Esophagus muscularis mucosa (tissue), 3 donors: Measurements from ENCODE around the gene SDCBP2.

ENCODE experiments used
- POLR2AphosphoS5 ChIP-seq, 2 donors: sonication (generic); formaldehyde crosslinking; IDR thresholded peaks; one replicate each; pipeline ENCODE4 v1.6.1; 2017; ENCODE audit warnings: antibody characterized with exemption in 2 of 2
- TF ChIP-seq, protein P1 (sequence below), 3 experiments: fragments of 200-600 bp in 2 of 3; fragments of 450-650 bp in 1 of 3; sonication (generic) in 2 of 3; IDR thresholded peaks; one replicate each; pipeline ENCODE4 v1.5.1; 2017 to 2019; ENCODE audit warnings: antibody characterized with exemption in 3 of 3, mild to moderate bottlenecking in 2 of 3, moderate library complexity in 1 of 3

DNA sequence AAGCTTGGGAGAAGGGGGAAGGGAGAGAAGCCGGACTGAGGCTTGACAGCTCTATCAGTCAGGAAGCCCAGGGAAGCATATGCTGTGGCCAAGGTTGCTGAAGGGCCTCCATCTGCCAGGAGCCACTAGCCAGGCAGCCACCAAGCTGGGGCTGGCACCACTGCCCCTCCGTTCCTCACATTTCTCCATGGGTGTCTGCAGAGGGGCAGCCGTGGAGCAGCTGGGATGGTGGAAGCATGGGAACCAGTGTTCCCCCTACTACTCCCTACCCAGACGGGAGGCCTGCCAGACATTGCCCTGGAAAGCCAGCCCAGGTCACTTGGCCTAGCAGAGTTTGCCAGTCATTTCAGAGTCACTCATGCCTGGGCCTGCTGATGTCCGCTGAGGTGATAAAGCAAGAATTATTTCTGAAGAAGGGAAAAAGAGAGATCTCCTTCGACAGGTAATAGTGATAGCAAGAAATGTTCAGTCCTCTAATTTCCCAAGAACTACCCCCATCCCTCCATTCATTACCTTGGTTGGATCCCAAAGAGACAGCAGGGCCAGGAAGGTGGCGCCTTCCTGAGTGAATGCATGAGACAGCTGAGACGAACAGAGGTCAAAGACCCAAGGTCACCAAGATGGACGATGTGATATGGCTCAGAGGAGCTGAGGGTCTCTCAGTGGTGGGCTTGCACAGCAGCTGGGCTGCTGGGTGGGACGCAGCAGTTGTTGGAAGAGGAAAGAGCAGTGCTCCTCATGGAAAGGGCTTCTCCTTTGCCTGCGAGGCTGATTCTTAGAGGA is 41.0 kb downstream of the SDCBP2 start:
- no peak for TF ChIP-seq POLR2AphosphoS5 (IDR thresholded peaks at IDR 0.05)
- TF ChIP-seq, protein P1, sequence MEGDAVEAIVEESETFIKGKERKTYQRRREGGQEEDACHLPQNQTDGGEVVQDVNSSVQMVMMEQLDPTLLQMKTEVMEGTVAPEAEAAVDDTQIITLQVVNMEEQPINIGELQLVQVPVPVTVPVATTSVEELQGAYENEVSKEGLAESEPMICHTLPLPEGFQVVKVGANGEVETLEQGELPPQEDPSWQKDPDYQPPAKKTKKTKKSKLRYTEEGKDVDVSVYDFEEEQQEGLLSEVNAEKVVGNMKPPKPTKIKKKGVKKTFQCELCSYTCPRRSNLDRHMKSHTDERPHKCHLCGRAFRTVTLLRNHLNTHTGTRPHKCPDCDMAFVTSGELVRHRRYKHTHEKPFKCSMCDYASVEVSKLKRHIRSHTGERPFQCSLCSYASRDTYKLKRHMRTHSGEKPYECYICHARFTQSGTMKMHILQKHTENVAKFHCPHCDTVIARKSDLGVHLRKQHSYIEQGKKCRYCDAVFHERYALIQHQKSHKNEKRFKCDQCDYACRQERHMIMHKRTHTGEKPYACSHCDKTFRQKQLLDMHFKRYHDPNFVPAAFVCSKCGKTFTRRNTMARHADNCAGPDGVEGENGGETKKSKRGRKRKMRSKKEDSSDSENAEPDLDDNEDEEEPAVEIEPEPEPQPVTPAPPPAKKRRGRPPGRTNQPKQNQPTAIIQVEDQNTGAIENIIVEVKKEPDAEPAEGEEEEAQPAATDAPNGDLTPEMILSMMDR (IDR thresholded peaks at IDR 0.05): no peak
